ENCODE results near the gene CANT1. TPM values are rescaled to one million over a fixed set of nuclear protein-coding genes. Genes with fewer than 3 reads are reported as not detected.

Gene CANT1
- total and polyA plus RNA-seq, 2 experiments from 2014 or later: 33.0 to 36.1 TPM

DNA sequence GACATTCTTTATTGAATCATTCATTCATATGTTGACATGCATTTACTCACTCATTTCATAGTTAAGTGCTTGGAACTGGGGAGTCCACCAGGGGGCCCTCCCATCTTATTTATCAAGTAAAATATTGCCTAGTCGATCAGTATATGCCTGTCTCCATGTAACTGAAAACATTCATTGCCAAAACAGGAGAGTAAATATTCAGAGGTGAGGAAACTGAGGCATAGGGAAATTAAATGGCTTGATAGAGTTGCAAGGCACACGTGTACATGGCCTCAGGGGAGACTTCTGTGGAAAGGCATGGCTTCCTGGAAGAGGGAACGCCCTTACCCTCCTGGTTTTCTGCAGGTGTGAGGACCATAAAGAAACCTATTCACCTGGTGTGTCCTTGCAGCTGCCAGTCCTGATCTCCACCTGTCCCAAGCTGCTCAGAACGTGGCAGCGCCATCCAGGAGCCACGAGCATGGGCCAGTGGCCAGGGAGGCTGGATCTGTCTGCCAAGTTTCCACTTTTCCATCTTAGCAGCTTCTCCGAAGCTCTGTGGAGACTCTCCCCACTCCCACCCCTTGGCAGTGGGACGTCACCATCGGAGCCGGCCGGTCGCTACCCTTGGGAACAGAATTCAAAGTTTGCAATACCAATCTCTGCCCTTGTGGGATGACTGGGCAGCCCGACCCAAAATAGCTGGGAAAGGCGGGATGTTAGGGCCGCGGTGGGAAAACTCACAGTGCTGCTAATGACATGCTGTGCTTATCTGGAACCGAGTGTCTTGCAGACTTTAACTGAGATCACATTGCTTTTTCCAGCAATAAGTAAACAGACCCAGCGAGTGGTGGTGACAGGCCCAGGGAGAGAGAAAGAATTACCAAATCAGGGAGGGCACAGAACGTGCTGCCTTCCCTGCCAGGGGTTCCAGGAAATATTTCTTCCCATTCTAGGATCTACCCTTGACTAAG lies 10.3 kb upstream of the CANT1 start:
- no peaks in the 10 kb centered on the region for H3K9me2 ChIP-seq (replicated peaks; ENCODE audit: insufficient read depth)
- peak overlapping the region; percentile 46 for H3K27ac ChIP-seq
- H4K20me1 ChIP-seq (ENCODE audit: insufficient read depth, poor library complexity, severe bottlenecking): no peaks in the 10 kb centered on the region
- H3K4me3 ChIP-seq: no peak overlapping the region
- H3K36me3 ChIP-seq (replicated peaks; ENCODE audit: insufficient read depth, low read depth): no peaks in the 10 kb centered on the region
- H3K4me1 ChIP-seq (ENCODE audit: insufficient read depth): peaks cover 34% of the 10 kb centered on the region
- peak; percentile 68 for DNase-seq (ENCODE audit: low spot score)
- WGBS (ENCODE audit: low lambda C conversion rate, missing lambda C conversion rate): 30% methylated on average over 19 of the region's 19 CpGs
- no peaks in the 10 kb centered on the region for H3K27me3 ChIP-seq
- peaks cover under 1% of the 10 kb centered on the region for H3K9me3 ChIP-seq (ENCODE audit: low read depth)
- H3K4me2 ChIP-seq: peak overlapping the region; percentile 51
- H3K79me2 ChIP-seq: no peaks in the 10 kb centered on the region
- TF ChIP-seq, protein P1, sequence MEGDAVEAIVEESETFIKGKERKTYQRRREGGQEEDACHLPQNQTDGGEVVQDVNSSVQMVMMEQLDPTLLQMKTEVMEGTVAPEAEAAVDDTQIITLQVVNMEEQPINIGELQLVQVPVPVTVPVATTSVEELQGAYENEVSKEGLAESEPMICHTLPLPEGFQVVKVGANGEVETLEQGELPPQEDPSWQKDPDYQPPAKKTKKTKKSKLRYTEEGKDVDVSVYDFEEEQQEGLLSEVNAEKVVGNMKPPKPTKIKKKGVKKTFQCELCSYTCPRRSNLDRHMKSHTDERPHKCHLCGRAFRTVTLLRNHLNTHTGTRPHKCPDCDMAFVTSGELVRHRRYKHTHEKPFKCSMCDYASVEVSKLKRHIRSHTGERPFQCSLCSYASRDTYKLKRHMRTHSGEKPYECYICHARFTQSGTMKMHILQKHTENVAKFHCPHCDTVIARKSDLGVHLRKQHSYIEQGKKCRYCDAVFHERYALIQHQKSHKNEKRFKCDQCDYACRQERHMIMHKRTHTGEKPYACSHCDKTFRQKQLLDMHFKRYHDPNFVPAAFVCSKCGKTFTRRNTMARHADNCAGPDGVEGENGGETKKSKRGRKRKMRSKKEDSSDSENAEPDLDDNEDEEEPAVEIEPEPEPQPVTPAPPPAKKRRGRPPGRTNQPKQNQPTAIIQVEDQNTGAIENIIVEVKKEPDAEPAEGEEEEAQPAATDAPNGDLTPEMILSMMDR (IDR thresholded peaks at IDR 0.05; ENCODE audit: poor library complexity): peak; percentile 59
- TF ChIP-seq EZH2 (IDR thresholded peaks at IDR 0.05; ENCODE audit: borderline replicate concordance) (no peak), EZH2phosphoT487 (IDR thresholded peaks at IDR 0.05; ENCODE audit: low read depth, severe bottlenecking, unreplicated experiment) (no peak)
- H2AFZ ChIP-seq: no peak overlapping the region

DNA sequence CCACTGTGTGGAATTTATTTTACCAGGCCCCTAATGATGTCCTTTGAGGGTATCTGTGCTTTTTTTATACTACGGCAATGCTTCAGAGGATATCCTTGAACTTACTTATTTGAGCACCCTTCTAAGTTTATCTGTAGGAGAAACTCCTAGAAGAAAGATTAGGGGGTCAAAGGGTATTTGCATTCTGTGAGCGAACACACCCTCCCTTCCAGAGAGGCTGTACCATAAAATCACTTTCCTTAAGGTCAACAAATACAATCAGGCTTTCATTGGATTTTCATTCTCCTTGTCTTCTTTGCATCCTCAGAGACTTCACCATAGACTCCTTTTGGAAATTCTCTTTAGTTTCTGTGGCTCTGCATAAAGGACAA lies 9.7 kb upstream of the CANT1 start:
- Histone ChIP-seq H3K79me2 (no peaks in the 10 kb centered on the region), H4K20me1 (ENCODE audit: insufficient read depth, poor library complexity, severe bottlenecking) (no peaks in the 10 kb centered on the region), H3K4me1 (ENCODE audit: insufficient read depth) (peaks cover 30% of the 10 kb centered on the region), H3K27ac (no peak overlapping the region), H2AFZ (no peak overlapping the region), H3K9me3 (ENCODE audit: low read depth) (peaks cover 7% of the 10 kb centered on the region), H3K4me3 (no peak overlapping the region), H3K4me2 (no peak overlapping the region), H3K27me3 (no peaks in the 10 kb centered on the region), H3K9me2 (replicated peaks; ENCODE audit: insufficient read depth) (no peaks in the 10 kb centered on the region), H3K36me3 (replicated peaks; ENCODE audit: insufficient read depth, low read depth) (no peaks in the 10 kb centered on the region)
- no peak for DNase-seq (ENCODE audit: low spot score)
- TF ChIP-seq EZH2 (IDR thresholded peaks at IDR 0.05; ENCODE audit: borderline replicate concordance) (no peak), EZH2phosphoT487 (IDR thresholded peaks at IDR 0.05; ENCODE audit: low read depth, severe bottlenecking, unreplicated experiment) (no peak)
- TF ChIP-seq, protein P1 (IDR thresholded peaks at IDR 0.05; ENCODE audit: poor library complexity): no peak
- 65% methylated on average over 2 of the region's 2 CpGs for WGBS (ENCODE audit: low lambda C conversion rate, missing lambda C conversion rate)

DNA sequence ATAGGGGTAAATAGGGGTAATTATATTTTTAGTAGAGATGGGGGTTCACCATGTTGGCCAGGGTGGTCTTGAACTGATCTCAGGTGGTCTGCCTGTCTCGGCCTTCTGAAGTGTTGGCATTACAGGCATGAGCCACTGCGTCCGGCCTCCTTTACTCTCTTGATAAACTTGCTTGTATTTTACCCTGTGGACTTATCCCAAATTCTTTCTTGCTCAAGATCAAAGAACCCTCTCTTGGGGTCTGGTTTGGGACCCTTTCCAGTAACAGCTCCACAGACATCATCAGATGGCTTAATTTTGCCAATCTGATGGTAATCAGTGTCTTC lies 8.8 kb upstream of the CANT1 start:
- TF ChIP-seq EZH2 (IDR thresholded peaks at IDR 0.05; ENCODE audit: borderline replicate concordance): no peak
- TF ChIP-seq, protein P1 (IDR thresholded peaks at IDR 0.05; ENCODE audit: poor library complexity): no peak
- no peak for TF ChIP-seq EZH2phosphoT487 (IDR thresholded peaks at IDR 0.05; ENCODE audit: low read depth, severe bottlenecking, unreplicated experiment)
- Histone ChIP-seq H4K20me1 (ENCODE audit: insufficient read depth, poor library complexity, severe bottlenecking) (no peaks in the 10 kb centered on the region), H3K9me3 (ENCODE audit: low read depth) (peaks cover 7% of the 10 kb centered on the region), H3K27me3 (no peaks in the 10 kb centered on the region), H3K36me3 (replicated peaks; ENCODE audit: insufficient read depth, low read depth) (no peaks in the 10 kb centered on the region), H3K4me2 (no peak overlapping the region), H2AFZ (no peak overlapping the region), H3K4me3 (no peak overlapping the region), H3K9me2 (replicated peaks; ENCODE audit: insufficient read depth) (no peaks in the 10 kb centered on the region), H3K79me2 (no peaks in the 10 kb centered on the region), H3K4me1 (ENCODE audit: insufficient read depth) (peaks cover 22% of the 10 kb centered on the region), H3K27ac (no peak overlapping the region)
- 84% methylated on average over 3 of the region's 3 CpGs for WGBS (ENCODE audit: low lambda C conversion rate, missing lambda C conversion rate)
- DNase-seq (ENCODE audit: low spot score): no peak

Measured in hepatocyte (in vitro differentiated cells).